NCI-H2227 (cell line): ENCODE data around the gene PDE3B.
"Not testable (repeated sequence)": the region's sequence is repeated elsewhere in the genome, so short reads cannot be mapped to it uniquely, and the experiment has no call there.

ENCODE experiments used
- DNase-seq: peaks from one replicate; lab custom pipeline; 2025; ENCODE audit not compliant: unreplicated experiment; lab: John Stamatoyannopoulos, UW

Gene PDE3B

GRCh38 chr11:14638561-14638960 is 5.0 kb upstream of the PDE3B start:
- no peak for DNase-seq

GRCh38 chr11:14641801-14642200 is 1.8 kb upstream of the PDE3B start:
- DNase-seq: no peak

- DNase-seq: no peak
Measured at GRCh38 chr11:14642453-14642852, 1.2 kb upstream of the PDE3B start.

DNA sequence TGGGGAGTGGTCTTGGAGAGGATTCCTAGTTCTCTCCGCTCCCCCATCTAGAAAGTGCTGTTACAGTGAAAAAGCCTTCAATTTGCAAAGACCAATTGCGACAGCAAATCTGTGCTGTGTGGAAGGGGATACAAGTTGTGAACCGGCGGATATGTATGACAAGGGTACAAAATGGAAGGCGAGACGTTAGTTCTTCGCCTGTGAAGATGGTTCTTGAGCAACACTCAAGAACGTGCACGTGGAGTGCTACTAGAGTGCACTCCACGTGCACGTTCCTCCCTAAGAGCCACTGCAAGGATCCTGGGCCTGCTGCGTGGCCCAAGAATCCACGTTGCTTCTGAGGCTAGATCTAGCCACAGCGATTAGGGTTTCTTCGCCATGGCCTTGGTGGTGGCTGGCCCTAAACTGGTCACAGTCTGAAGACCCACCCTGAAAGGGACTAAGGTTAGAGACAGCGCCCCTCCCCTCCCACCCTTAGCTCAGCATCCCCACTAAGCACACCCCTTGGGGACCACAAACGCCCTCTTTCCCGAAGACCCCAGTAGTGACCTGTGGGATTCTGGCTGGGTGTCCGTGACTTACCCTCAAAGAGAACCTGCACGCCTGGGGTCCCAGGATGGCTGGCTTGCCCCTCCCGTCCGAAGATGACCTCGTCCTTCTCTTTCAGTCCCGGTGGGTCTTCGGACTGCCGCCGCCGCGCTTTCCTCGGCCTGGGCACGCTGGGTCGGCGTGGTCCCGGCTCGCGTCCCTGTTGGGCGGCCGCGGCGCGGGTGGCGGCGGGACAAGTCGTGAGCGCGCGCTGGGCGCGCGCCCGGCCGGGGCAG is 519 bp upstream of the PDE3B start:
- DNase-seq: no peak

GRCh38 chr11:14644226-14645014 is 816 bp downstream of the PDE3B start:
- peak; percentile 49 for DNase-seq

DNA sequence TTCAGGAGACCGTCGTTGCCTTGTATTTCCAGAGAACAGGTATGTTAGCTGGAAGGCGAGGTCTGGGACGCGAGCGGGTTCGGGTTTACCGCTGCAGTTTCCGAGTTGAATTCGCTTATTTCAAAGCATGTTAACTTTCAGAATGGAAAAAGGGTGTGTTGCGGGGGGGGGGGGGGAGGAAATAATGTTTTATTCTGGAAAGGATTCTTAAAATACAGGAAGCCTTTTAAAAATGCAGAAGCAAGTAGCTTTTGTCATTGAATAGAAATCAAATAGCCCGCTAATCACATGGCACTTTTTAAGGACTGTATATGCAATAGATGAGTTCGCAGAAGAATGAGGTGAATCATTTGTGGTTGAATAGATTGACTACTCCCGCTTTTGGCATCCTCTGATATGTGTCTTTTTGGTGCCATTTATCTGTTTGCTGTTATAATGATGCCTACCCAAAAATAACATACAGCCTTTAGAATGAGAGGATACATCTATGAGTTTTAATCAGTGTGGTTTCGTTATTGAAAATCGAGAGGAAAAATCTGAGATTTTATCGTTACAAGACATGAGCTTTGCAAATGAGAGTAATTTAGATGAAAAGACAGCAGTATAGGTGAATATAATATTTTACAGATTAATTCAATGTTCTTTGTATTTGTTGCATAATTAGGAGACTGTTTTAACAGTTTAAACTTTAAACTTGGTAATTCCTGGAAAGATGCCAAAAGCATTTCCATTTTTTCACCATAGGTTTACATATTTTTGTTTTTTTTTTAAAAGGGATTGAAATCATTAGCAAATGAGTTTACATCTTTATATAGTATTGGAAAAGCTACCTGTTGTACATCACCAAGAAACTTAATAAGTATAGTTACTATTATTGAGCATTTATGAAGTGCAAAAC is 1.7 kb downstream of the PDE3B start:
- no peak for DNase-seq

GRCh38 chr11:14645985-14646900 is 2.6 kb downstream of the PDE3B start:
- no peak for DNase-seq

DNA sequence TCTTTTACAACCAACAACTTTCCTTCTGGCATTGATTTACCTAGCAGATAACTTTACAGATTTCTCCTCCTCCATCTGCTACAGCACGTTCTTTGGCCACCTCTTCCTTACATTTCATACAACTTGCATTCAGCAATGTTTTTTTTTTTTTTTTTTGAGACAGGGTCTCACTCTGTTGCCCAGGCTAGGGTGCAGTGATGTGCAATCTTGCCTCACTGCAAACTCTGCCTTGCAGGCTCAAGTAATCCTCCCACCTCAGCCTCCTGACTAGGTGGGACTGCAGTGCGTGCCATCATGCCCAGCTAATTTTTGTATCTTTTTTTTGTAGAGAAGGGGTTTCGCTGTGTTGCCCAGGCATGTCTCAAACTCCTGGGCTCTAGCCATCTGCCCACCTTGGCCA is 6.5 kb downstream of the PDE3B start:
- DNase-seq: no peak

GRCh38 chr11:14653090-14653489 is 9.5 kb downstream of the PDE3B start:
- no peak for DNase-seq

DNA sequence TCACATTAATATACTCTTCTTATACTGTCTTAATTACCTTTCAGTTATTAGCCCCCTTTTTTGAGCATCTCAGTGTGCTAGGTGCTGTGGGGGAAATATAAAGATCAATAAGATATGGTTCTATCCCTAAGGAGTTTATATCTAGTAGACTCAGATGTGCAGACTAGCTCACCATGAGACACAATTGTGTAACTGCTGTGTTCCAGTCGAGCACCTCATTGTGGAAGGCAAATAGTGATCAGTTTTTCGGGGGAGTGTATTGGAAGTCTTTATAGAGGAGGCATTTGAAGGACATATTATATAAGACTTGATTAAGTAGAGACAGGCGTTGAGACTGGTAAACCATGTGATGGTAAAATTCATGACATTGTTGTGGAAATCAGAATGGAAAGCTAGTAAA is 11.8 kb downstream of the PDE3B start:
- no peak for DNase-seq

DNA sequence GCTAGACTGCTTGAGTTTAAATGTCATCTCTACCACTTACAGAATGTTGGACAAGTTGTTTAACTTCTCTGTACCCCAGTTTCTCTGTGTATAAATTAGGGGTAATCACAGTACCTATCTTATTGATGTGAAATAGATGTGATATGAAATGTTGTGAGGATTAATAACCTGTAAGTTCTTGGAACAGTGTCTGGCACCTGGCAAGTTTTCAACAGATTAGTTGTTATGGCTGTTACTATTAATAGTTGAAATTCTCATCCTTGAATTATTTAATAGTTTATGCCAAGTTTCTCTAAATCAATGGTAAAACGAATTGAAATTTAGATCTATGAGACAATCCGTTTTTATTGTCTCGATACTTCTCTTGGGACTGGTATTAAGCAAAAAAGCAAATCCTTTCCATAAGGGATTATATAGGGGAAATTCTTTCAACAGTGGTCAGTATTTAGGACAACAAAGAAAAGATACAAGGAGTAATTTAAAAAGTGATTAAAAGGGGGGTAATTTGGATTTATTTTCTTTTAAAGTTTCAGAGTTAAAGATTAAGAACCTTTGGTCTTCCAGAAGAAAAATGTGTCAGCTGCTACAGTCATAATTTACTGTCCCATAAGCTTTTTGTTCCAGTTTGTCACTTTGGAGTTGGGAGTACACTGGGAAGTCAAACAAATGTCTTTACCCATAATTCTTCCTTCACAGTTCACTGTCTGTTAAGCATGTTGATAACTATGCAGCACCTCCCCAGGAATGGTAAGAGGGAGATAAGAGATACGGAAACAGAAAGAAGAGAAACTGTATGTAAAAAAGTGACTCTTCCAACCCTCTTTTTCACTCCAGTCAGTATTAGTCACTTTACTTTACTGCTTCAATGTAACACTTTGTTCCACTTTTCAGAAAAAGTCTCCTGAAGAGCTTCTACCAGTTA is 13.2 kb downstream of the PDE3B start:
- no peak for DNase-seq

DNA sequence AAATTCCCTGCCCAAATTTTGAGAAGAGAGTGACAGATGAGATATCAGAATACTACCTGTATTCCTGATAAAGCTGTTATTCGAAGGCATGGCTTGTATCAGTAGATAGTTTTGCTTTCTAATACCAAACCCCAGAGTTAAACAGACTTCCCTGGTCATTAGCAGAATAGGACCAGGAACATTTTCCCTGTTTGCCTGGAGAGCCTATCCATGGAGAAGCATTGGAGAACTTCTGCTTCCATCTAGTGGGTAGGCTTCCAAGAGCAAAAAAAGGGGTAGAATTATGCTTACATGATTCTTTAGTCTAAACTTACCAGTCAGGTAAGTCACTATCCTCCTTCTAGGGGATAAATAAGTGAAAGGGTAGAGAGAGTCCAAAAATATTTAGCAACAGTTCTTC is 14.2 kb downstream of the PDE3B start:
- DNase-seq: no peak

DNA sequence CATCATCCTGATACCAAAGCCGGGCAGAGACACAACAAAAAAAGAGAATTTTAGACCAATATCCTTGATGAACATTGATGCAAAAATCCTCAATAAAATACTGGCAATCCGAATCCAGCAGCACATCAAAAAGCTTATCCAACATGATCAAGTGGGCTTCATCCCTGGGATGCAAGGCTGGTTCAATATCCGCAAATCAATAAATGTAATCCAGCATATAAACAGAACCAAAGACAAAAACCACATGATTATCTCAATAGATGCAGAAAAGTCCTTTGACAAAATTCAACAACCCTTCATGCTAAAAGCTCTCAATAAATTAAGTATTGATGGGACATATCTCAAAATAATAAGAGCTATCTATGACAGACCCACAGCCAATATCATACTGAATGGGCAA is 21.3 kb downstream of the PDE3B start:
- not testable (repeated sequence) for DNase-seq

DNA sequence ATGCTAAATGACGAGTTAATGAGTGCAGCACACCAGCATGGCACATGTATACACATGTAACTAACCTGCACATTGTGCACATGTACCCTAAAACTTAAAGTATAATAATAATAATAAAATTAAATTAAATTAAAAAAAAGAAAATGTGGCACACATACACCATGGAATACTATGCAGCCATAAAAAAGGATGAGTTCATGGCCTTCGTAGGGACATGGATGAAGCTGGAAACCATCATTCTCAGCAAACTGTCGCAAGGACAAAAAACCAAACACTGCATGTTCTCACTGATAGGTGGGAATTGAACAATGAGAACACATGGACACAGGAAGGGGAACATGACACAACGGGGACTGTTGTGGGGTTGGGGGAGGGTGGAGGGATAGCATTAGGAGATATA is 23.7 kb downstream of the PDE3B start:
- DNase-seq: not testable (repeated sequence)

DNA sequence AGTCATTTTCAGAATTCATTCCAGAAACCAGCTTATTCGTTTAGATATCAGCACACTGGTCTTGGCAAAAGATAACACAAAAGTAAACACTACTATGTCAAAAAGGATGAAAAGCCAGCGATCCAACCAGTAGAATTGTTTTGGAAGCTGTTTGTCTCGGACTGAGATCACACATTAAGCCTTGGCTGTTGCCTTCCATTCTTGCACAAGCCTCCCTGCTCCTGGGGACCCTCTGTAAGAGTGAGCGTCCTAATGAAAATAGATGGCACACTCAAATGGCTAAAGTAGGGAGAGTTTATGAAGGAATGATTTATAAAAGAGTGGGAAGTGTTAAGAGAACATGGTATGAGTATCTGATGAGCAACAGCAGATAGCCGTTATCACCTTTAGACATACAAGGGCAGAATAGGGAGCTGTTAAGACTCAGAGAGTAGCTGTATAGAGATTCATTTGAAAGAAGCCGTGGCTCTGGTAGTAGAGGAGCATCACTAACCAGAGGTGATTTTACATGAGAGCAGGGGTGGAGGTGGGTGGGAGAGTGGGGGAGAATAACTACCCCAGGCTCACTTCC is 25.2 kb downstream of the PDE3B start:
- DNase-seq: no peak

DNA sequence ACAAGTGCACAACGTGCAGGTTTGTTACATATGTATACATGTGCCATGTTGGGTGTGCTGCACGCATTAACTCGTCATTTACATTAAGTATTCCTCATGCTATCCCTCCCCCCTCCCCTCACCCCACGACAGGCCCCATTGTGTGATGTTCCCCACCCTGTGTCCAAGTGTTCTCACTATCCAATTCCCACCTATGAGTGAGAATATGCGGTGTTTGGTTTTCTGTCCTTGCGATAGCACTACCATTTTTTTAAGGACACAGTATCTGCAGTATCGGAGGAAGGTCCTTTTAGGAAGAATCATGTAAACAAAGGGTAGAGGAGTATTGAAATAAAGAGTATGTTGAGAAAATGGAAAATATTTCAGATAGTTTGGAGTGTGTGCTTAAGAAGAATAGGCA is 25.9 kb downstream of the PDE3B start:
- no peak for DNase-seq

- no peak for DNase-seq
Measured at GRCh38 chr11:14669958-14670357, 26.4 kb downstream of the PDE3B start.

GRCh38 chr11:14672635-14673034 is 29.0 kb downstream of the PDE3B start:
- DNase-seq: no peak

GRCh38 chr11:14673421-14673820 is 29.8 kb downstream of the PDE3B start:
- DNase-seq: no peak
